HEK293 (cell line): ENCODE measurements around the gene HSPB3.

ENCODE experiments used
- CTCF ChIA-PET: fragments of 350-600 bp; formaldehyde crosslinking; extraction: SDS; loops from one replicate; lab custom pipeline; 2021; ENCODE audit warnings: antibody characterized with exemption; lab: Yijun Ruan, JAX
- POLR2A ChIA-PET: fragments of 300-600 bp; formaldehyde crosslinking; extraction: SDS; loops from one replicate; lab custom pipeline; 2020; ENCODE audit warnings: antibody characterized with exemption, inconsistent platforms; lab: Yijun Ruan, JAX
- H3K27ac ChIP-seq: fragments of 200-500 bp; sonication (Bioruptor generic); 2 replicates; pipeline ENCODE4 v1.5.1; 2014; ENCODE audit warnings: low read depth, low read length, control low read depth, inconsistent platforms; ENCODE audit errors: extremely low read depth
- H3K36me3 ChIP-seq, 2 experiments: fragments of 200-500 bp in 1 of 2; sonication (Bioruptor generic) in 1 of 2; 1 replicate in 1 of 2; 2 replicates in 1 of 2; pipeline ENCODE4 v1.5.1; 2014 to 2017; ENCODE audit warnings: inconsistent platforms in 2 of 2, low read length in 2 of 2; ENCODE audit not compliant: control insufficient read depth in 2 of 2, insufficient read depth in 1 of 2
- H3K4me1 ChIP-seq: fragments of 200-500 bp; sonication (Bioruptor generic); 2 replicates; pipeline ENCODE4 v1.5.1; 2014; ENCODE audit warnings: mild to moderate bottlenecking, low read length, inconsistent platforms; ENCODE audit not compliant: control insufficient read depth, insufficient read depth
- H3K4me3 ChIP-seq: 2 replicates; pipeline ENCODE4 v1.5.1; 2011; ENCODE audit warnings: low read depth, mild to moderate bottlenecking, control low read depth, low read length, moderate library complexity
- H3K9me3 ChIP-seq: fragments of 200-500 bp; sonication (Bioruptor generic); 2 replicates; pipeline ENCODE4 v1.5.1; 2014; ENCODE audit warnings: low read depth, low read length, inconsistent platforms; ENCODE audit not compliant: control insufficient read depth, insufficient read depth
- BCL11A ChIP-seq: fragments of 450-650 bp; formaldehyde crosslinking; IDR thresholded peaks from 2 replicates; pipeline ENCODE4 v1.5.1; 2016; ENCODE audit warnings: low read depth, missing biosample characterization, missing genetic modification characterization
- BCL11B ChIP-seq: fragments of 450-650 bp; formaldehyde crosslinking; IDR thresholded peaks from 2 replicates; pipeline ENCODE4 v1.5.1; 2016; ENCODE audit warnings: low read depth, missing biosample characterization, missing genetic modification characterization
- GLI2 ChIP-seq: fragments of 450-650 bp; formaldehyde crosslinking; IDR thresholded peaks from 2 replicates; pipeline ENCODE4; 2017; ENCODE audit warnings: missing biosample characterization, missing genetic modification characterization, low read depth, borderline replicate concordance
- HOXC10 ChIP-seq: sonication (generic); formaldehyde crosslinking; IDR thresholded peaks from 2 replicates; pipeline ENCODE4 v1.8.1; 2023; ENCODE audit warnings: mild to moderate bottlenecking, missing genetic modification reagents
- KLF9 ChIP-seq: fragments of 450-650 bp; formaldehyde crosslinking; IDR thresholded peaks from 2 replicates; pipeline ENCODE4 v1.5.1; 2016; ENCODE audit warnings: missing biosample characterization, missing genetic modification characterization, low read depth
- MZF1 ChIP-seq: fragments of 450-650 bp; formaldehyde crosslinking; IDR thresholded peaks from 2 replicates; pipeline ENCODE4 v1.5.1; 2017; ENCODE audit warnings: missing biosample characterization, missing genetic modification characterization, borderline replicate concordance
- PATZ1 ChIP-seq: fragments of 450-650 bp; formaldehyde crosslinking; IDR thresholded peaks from 2 replicates; pipeline ENCODE4 v1.5.1; 2016; ENCODE audit warnings: missing biosample characterization, missing genetic modification characterization
- PRDM2 ChIP-seq: fragments of 450-650 bp; formaldehyde crosslinking; IDR thresholded peaks from 2 replicates; pipeline ENCODE4 v1.5.1; 2016; ENCODE audit warnings: missing biosample characterization, missing genetic modification characterization, borderline replicate concordance
- SP7 ChIP-seq: fragments of 450-650 bp; formaldehyde crosslinking; IDR thresholded peaks from 2 replicates; pipeline ENCODE4 v1.5.1; 2016; ENCODE audit warnings: missing biosample characterization, missing genetic modification characterization
- TCF7L2 ChIP-seq: IDR thresholded peaks from 2 replicates; pipeline ENCODE4 v1.6.1; 2011; ENCODE audit warnings: low read depth, mild to moderate bottlenecking, inconsistent platforms, low read length, moderate library complexity, borderline replicate concordance
- ZBTB1 ChIP-seq: fragments of 450-650 bp; formaldehyde crosslinking; IDR thresholded peaks from 2 replicates; pipeline ENCODE4 v1.5.1; 2016; ENCODE audit warnings: missing biosample characterization, missing genetic modification characterization
- ZBTB8A ChIP-seq: fragments of 450-650 bp; formaldehyde crosslinking; IDR thresholded peaks from 2 replicates; pipeline ENCODE4 v1.5.1; 2016; ENCODE audit warnings: missing biosample characterization, missing genetic modification characterization
- ZEB2 ChIP-seq: fragments of 450-650 bp; formaldehyde crosslinking; IDR thresholded peaks from 2 replicates; pipeline ENCODE4 v1.5.1; 2016; ENCODE audit warnings: missing biosample characterization, missing genetic modification characterization
- ZNF121 ChIP-seq: fragments of 450-650 bp; formaldehyde crosslinking; IDR thresholded peaks from 2 replicates; pipeline ENCODE4 v1.5.1; 2016; ENCODE audit warnings: missing biosample characterization, missing genetic modification characterization
- ZNF169 ChIP-seq: fragments of 450-650 bp; formaldehyde crosslinking; IDR thresholded peaks from 2 replicates; pipeline ENCODE4 v1.5.1; 2016; ENCODE audit warnings: missing biosample characterization, missing genetic modification characterization
- ZNF184 ChIP-seq: fragments of 450-650 bp; IDR thresholded peaks from 2 replicates; pipeline ENCODE4 v1.5.1; 2018; ENCODE audit warnings: missing biosample characterization, mild to moderate bottlenecking, missing genetic modification characterization
- ZNF19 ChIP-seq: fragments of 450-650 bp; formaldehyde crosslinking; IDR thresholded peaks from 2 replicates; pipeline ENCODE4; 2016; ENCODE audit warnings: missing biosample characterization, missing genetic modification characterization, low read depth
- ZNF311 ChIP-seq: fragments of 450-650 bp; formaldehyde crosslinking; IDR thresholded peaks from 2 replicates; pipeline ENCODE4 v1.5.1; 2017; ENCODE audit warnings: missing biosample characterization, missing genetic modification characterization, borderline replicate concordance
- ZNF423 ChIP-seq: fragments of 450-650 bp; formaldehyde crosslinking; IDR thresholded peaks from 2 replicates; pipeline ENCODE4 v1.5.1; 2016; ENCODE audit warnings: missing biosample characterization, missing genetic modification characterization
- ZNF518A ChIP-seq: fragments of 450-650 bp; formaldehyde crosslinking; conservative IDR thresholded peaks from 2 replicates; pipeline ENCODE4 v1.5.1; 2016; ENCODE audit warnings: low read depth, missing biosample characterization, missing genetic modification characterization
- ZNF549 ChIP-seq: fragments of 450-650 bp; IDR thresholded peaks from 2 replicates; pipeline ENCODE4 v1.5.1; 2018; ENCODE audit warnings: missing biosample characterization, missing genetic modification characterization, mild to moderate bottlenecking, inconsistent platforms, moderate library complexity
- ZNF670 ChIP-seq: fragments of 450-650 bp; formaldehyde crosslinking; IDR thresholded peaks from 2 replicates; pipeline ENCODE4 v1.5.1; 2016; ENCODE audit warnings: missing biosample characterization, missing genetic modification characterization, low read depth

HSPB3 gene

GRCh38 chr5:54438620-54439389 lies 16.7 kb upstream of the HSPB3 start:
- no peaks in the 10 kb centered on the region for H3K36me3 ChIP-seq
- TF ChIP-seq ZNF670 = no peak
- no peak for TF ChIP-seq ZNF169 (tag by site-specific recombination)
- TF ChIP-seq ZNF549 (tag by site-specific recombination) = no peak
- no peak for TF ChIP-seq ZNF184 (tag by site-specific recombination)
- no peak for TF ChIP-seq MZF1 (tag by site-specific recombination)
- TF ChIP-seq ZNF518A (tag by site-specific recombination) = no peak
- TF ChIP-seq ZBTB8A (tag by site-specific recombination) = no peak
- no peak for TF ChIP-seq ZNF121 (tag by site-specific recombination)
- TF ChIP-seq SP7 (tag by site-specific recombination) = no peak
- no peak for TF ChIP-seq PRDM2 (tag by site-specific recombination)
- no peak for TF ChIP-seq ZNF311 (tag by site-specific recombination)
- POLR2A ChIA-PET = no interaction called here
- H3K4me1 ChIP-seq = no peaks in the 10 kb centered on the region
- no peak overlapping the region for H3K4me3 ChIP-seq
- CTCF ChIA-PET = interaction anchor here (0.6 to 0.7 kb wide), 3 partner anchors 51 to 453 kb away, joined by 3 read pairs; no protein-coding TSS in a partner anchor
- H3K9me3 ChIP-seq = no peaks in the 10 kb centered on the region
- H3K27ac ChIP-seq = no peak overlapping the region

GRCh38 chr5:54440456-54440893 lies 15.0 kb upstream of the HSPB3 start:
- ChIA-PET CTCF (interaction anchor here (0.6 to 2.8 kb wide), 7 partner anchors 21 to 439 kb away, joined by 3 to 16 read pairs (median 5); no protein-coding TSS in a partner anchor), POLR2A (no interaction called here)
- Histone ChIP-seq H3K27ac (no peak overlapping the region), H3K36me3 (no peaks in the 10 kb centered on the region), H3K4me1 (no peaks in the 10 kb centered on the region), H3K9me3 (no peaks in the 10 kb centered on the region), H3K4me3 (no peak overlapping the region)
- no peak for TF ChIP-seq ZNF19
- TF ChIP-seq BCL11A (tag by site-specific recombination) = no peak
- no peak for TF ChIP-seq ZBTB1 (tag by site-specific recombination)
- TF ChIP-seq TCF7L2 = no peak
- TF ChIP-seq GLI2 = no peak
- TF ChIP-seq KLF9 (tag by site-specific recombination) = no peak
- no peak for TF ChIP-seq PATZ1
- no peak for TF ChIP-seq HOXC10 (CRISPR knock-in tag)
- TF ChIP-seq BCL11B (tag by site-specific recombination) = no peak
- TF ChIP-seq ZNF423 = no peak
- TF ChIP-seq ZEB2 (tag by site-specific recombination) = no peak
